Caki2 (cell line): ENCODE results near the gene EZH2. TPM values are rescaled to one million over a fixed set of nuclear protein-coding genes. Genes with fewer than 3 reads are reported as not detected.

Experiments
- DNase-seq: peaks from one replicate; pipeline ENCODE4 v3.0.0-alpha.2; 2015; ENCODE audit warnings: low read depth
- in situ Hi-C: cut with HindIII; loops from 2 replicates; pipeline ENCODE4 v1.10.0; 2016; ENCODE audit warnings: low sequenced_read_pairs, low pct_unique_long_range_greater_than_20kb, mixed read lengths
- total RNA-seq: library from RNA; depleted of rRNA; stranded (reverse); fragments of >200 nt; shearing (Covaris generic); gene quantifications from 2 replicates; pipeline ENCODE4 v1.2.3, GENCODE V29; 2014; ENCODE audit warnings: low replicate concordance

Gene EZH2
- total RNA-seq, 1 experiment from 2014 or later, result 23.7 TPM

GRCh38 chr7:148906707-148907498 is 22.8 kb upstream of the EZH2 start:
- in situ Hi-C loops, result no loop called here

GRCh38 chr7:148905093-148905666 is 21.1 kb upstream of the EZH2 start:
- DNase-seq, result no peak
- in situ Hi-C loops, result no loop called here

More at GRCh38 chr7:148906707-148907498, 22.8 kb upstream of the EZH2 start:
- DNase-seq, result no peak

DNA sequence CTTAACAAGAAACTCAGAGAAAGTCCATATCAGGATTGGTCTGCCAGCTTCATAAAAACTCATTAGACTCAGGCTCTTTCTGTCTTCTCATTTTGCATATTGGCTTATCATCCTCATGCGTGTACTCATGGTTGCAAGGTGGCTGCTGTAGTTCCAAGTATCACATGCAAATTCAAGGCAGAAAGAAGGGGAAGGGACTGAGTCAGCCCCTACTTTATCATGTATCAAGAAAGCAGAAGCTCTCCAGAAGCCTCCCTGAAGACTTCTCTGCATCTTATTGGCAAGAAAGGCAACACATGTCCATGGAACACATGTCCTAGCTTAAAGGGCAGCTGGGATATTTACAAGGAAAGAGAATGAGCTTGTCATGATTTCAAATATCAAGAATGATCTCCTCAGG is 19.4 kb upstream of the EZH2 start:
- DNase-seq, result no peak
- in situ Hi-C loops, result no loop called here

DNA sequence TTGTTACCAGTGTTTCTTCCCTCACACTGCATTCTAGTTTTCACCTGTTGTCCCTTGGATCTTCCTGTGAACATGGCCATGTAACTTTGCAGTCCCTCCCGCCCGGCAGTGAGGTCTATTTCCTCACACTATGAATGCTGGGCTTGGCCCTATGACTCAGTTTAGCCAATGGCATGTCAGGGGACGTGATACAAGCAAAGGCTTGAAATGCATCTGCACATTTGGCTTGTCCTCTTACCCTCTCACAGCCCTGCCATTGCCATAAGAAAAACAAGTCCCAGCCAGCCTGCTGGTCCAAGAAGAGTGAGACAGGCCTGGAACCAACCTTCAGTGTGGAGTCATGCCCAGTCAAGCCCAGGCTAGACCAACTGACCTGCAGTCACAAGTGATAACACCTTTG is 17.1 kb upstream of the EZH2 start:
- in situ Hi-C loops, result no loop called here
- no peak for DNase-seq

DNA sequence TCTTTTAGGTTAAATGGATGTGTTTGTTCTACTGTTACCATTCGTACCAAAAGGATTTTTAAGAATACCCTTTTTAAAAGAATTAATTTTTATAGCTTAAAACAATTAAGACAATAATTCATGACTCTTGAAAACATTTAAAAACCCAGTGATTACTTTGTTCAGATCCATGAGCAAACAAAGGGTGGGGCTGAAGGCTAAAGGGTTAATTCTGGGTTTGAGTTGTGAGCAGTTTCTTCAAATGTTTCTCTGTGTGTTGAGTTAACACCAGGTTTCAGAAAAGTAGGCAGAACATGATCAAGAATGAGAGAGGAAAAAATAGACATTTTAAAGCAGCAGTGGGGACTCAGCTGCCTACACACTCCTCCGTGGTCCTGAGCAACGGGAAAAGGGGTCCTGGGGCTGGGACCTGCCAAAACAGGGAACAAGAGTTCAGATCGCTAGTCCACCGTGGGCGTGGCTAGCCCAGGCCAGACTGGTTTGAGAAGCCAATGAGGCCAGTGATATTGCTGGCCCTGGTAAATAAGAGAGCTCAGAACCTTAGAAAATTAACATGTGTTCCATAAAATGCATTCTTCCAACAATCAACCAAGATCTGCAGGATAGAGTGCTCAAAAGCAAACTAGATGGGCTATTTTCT is 14.9 kb upstream of the EZH2 start:
- no peak for DNase-seq
- in situ Hi-C loops, result no loop called here

DNA sequence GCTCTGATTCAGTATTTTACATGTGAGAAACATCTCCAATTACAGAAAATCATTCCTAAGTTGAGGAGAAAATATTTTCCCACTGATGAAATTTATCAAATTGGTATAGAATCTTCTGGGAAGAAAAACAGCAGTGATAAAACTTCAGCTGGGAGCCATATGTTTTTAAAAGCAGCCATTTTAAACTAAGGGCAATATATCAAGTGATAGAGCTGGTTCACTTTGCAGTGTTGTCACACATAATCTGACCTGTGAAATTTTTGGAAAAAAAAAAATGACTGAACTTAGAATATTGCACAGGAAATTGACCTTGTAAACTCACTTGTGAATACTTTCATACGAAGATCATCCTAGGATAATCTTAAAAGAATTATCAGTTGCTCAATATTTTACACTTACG is 10.5 kb upstream of the EZH2 start:
- DNase-seq, result no peak
- in situ Hi-C loops, result no loop called here

- in situ Hi-C loops, result no loop called here
Measured at GRCh38 chr7:148893071-148893470, 9.0 kb upstream of the EZH2 start.

DNA sequence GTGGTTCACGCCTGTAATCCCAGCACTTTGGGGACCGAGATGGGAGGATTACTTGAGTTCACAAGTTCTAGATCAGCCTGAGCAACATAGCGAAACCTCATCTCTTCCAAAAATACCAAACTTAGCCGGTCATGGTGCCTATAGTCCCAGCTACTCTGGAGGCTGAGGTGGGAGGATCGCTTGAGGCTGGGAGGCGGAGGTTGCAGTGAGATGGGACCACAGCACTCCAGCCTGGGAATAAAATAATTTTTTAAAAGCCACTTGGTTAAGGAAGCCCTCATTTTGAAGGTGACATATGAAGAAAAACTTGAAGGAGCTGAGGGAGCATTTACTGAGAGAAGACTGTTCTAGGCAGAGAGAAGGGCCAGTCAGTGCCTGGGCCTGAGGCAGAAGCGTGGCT is 4.2 kb upstream of the EZH2 start:
- no peak for DNase-seq
- in situ Hi-C loops, result no loop called here

More at GRCh38 chr7:148893071-148893470, 9.0 kb upstream of the EZH2 start:
- DNase-seq, result no peak

GRCh38 chr7:148886844-148887243 is 2.8 kb upstream of the EZH2 start:
- in situ Hi-C loops, result no loop called here
- no peak for DNase-seq

DNA sequence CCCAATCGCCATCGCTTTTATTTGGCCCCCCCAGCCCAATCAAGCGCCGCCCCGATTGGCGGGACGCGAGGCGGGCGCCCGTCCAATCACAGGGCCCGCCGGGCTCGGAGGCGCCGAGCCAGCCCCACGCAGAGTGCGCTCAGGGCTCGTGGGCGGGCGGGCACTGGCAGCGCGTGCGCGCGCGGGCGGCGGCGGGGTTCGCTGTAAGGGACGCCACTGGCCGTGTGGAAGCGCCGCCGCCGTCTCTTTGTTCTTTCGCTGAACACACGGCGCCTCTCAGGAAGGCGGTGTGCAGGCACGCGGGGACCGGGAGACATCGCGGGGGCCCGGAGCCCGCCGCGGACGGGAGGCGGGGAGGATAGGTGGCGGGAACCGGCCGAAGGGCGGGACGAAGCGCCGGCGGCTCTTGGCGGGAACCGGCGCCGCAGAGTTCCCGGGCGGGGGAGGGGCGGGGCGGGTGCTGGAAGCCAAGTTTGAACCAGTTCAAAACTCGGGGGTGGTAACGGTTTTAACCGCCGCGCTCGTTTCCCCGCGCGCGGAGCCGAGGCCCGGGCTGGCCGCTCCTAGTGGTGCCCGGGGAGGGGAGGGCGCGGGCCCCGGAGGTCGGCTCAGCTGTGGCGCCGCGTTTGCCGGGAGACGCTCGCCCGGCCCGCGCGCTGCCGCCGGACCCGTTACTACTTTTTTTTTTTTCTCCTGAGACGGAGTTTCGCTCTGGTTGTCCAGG is 370 bp upstream of the EZH2 start:
- peak; percentile 90 for DNase-seq
- in situ Hi-C loops, result no loop called here

DNA sequence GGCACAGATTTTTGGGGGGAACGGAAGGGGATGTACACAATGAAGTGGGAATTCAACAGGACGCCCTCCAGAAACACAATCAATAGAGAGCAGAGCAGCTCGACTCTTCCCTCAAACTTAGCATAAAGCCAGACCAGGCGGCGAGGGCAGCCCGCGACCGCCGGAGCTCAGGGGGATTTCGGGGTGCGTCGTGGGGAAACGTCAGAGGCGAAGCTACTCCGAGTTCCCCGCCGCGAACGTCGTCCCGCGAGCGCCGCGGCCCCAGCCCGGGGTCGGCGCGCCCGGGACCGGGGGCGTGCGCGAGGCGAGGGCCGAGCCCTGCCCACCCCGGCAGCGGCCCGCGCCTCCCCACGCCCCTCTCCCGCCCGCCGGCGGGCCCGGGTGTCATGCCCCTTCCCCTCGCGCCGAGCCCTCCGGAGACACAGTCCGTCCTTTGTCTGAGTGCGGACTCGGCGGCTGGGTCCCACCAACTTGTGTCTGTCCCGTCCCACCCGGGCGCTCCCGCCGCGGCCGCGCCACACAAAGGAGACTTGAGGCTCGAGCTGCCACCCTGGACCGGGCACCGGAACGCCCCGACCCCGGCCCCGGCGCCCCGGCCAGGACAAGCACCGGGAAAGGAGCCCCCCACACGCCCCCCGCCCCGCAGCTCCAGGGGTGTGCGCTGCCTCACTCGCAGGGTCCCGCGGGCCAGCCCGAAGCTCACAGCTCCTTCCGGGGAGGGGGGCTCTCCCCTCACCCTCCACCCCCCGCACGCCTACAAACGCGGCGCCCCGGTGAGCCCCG is 634 bp downstream of the EZH2 start:
- in situ Hi-C loops, result no loop called here
- DNase-seq, result peak; percentile 48

GRCh38 chr7:148882841-148883265 is 1.2 kb downstream of the EZH2 start:
- peak; percentile 21 for DNase-seq

DNA sequence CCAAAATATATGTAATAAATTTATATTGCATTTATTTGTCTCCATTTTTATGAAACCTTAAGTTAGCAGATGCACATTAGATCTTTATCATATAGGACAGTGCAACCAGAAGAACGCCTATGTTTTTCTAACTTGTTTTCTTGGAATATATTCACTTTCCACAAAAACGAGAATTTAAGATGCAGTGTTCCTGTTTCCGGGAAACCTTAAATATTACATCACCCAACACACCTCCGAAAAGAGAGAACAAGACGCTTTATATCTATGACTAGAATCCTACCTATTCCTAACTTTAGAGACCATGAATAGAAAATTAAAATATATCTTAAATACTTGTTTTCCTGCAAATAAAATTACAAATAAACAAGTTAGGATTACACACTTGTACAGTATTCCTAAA is 1.9 kb downstream of the EZH2 start:
- no peak for DNase-seq
- in situ Hi-C loops, result no loop called here

More at GRCh38 chr7:148882841-148883265, 1.2 kb downstream of the EZH2 start:
- in situ Hi-C loops, result no loop called here

- in situ Hi-C loops, result no loop called here
Measured at GRCh38 chr7:148878317-148878716, 5.8 kb downstream of the EZH2 start.

DNA sequence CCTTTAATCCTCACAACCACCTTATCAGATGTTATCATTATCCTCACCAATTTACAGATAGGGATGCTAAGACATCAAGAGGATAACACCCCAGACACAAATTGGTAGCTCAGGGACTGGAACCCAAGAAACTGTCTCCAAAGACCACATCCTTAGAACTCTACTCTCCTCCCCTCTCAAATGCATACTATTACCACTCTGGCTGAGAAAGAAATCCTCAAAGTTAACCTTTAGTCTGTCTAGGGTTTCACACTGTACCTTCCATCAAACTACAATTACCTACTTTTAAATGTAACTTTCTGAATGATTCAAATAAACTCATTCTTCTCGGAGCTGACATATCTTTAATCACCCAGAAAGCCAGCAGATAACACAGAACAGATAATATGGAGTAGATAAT is 6.6 kb downstream of the EZH2 start:
- in situ Hi-C loops, result no loop called here

More at GRCh38 chr7:148878317-148878716, 5.8 kb downstream of the EZH2 start:
- DNase-seq, result no peak

DNA sequence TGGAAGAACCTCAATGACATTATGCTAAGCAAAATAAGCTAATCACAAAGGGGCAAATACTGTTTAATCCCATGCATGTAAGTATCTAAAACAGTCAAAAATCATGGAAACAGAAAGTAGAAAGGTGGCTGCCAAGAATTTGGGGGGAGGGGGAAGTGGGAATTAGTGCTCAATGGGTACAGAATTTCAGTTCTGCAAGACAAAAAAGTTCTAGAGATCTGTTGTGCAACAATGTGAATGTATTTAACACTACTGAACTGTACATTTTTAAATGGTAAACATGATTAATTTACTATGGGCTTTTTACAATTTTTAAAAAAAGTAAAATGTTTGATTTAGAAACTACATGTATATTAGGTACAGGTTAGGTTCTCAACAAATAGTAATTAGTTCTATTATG is 11.9 kb downstream of the EZH2 start:
- in situ Hi-C loops, result no loop called here
- DNase-seq, result no peak

More for the DNA sequence above, 6.6 kb downstream of the EZH2 start:
- no peak for DNase-seq

GRCh38 chr7:148871551-148871950 is 12.5 kb downstream of the EZH2 start:
- in situ Hi-C loops, result no loop called here
- DNase-seq, result no peak

DNA sequence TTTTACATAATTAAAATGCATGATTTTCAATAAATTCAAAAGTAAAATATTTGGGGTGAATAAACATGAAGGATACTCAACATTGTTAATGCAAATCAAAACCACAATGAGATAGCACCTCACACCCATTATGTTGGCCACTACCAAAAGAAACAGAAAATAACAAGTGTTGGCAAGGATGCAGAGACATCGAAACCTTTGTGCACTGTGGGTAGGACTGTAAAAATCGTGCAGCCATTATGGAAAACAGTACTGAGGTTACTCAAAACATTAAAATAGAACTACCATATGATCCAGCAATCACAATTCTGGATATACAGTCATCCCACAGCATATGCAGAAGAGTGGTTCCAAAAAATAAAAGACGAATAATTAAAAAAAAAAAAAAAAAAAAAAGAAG is 13.1 kb downstream of the EZH2 start:
- no peak for DNase-seq
- in situ Hi-C loops, result no loop called here
